GM23338 (cell line): ENCODE results near the gene DDX56. TPM values are rescaled to one million over a fixed set of nuclear protein-coding genes. Genes with fewer than 3 reads are reported as not detected.

ENCODE experiments used
- ATAC-seq: fragments of 200-7000 bp; cut with Tn5 transposase; 3 replicates; pipeline ENCODE4 v1.9.1; 2020
- DNase-seq: peaks from one replicate; pipeline ENCODE4 v3.0.0-alpha.2; 2015; ENCODE audit warnings: low spot score
- H2AFZ ChIP-seq: fragments of 200-600 bp; sonication (generic); 2 replicates; pipeline ENCODE4 v1.8.0; 2016; ENCODE audit warnings: antibody characterized with exemption, mild to moderate bottlenecking, moderate library complexity
- H3F3A ChIP-seq: fragments of 200-600 bp; sonication (generic); replicated peaks from 2 replicates; pipeline ENCODE4 v1.8.0; 2017; ENCODE audit warnings: antibody characterized with exemption, mixed run types, low read depth
- H3K27ac ChIP-seq: fragments of 200-600 bp; sonication (generic); 2 replicates; pipeline ENCODE4 v1.6.1; 2016; ENCODE audit warnings: low read depth
- H3K27me3 ChIP-seq: fragments of 200-600 bp; sonication (generic); 2 replicates; pipeline ENCODE4 v1.8.0; 2016; ENCODE audit warnings: mild to moderate bottlenecking, mixed run types, moderate library complexity; ENCODE audit not compliant: insufficient read depth
- H3K36me3 ChIP-seq: fragments of 200-600 bp; sonication (generic); 2 replicates; pipeline ENCODE4 v1.8.0; 2016; ENCODE audit warnings: mild to moderate bottlenecking; ENCODE audit not compliant: insufficient read depth
- H3K4me1 ChIP-seq: fragments of 200-600 bp; sonication (generic); 2 replicates; pipeline ENCODE4 v1.8.0; 2016; ENCODE audit warnings: mild to moderate bottlenecking, moderate library complexity; ENCODE audit not compliant: insufficient read depth
- H3K4me2 ChIP-seq: fragments of 200-600 bp; sonication (generic); 2 replicates; pipeline ENCODE4 v1.7.1; 2017; ENCODE audit warnings: mixed run types
- H3K4me3 ChIP-seq: fragments of 200-600 bp; sonication (generic); 2 replicates; pipeline ENCODE4 v1.6.1; 2016; ENCODE audit warnings: mixed run types
- H3K79me2 ChIP-seq: fragments of 200-600 bp; sonication (generic); replicated peaks from 2 replicates; pipeline ENCODE4 v1.8.0; 2017; ENCODE audit warnings: mild to moderate bottlenecking; ENCODE audit not compliant: insufficient read depth
- H3K9me2 ChIP-seq: fragments of 200-600 bp; sonication (generic); 2 replicates; pipeline ENCODE4 v1.8.0; 2017; ENCODE audit not compliant: insufficient read depth
- H4K20me1 ChIP-seq: fragments of 200-600 bp; sonication (generic); replicated peaks from 2 replicates; pipeline ENCODE4 v1.8.0; 2017; ENCODE audit warnings: mild to moderate bottlenecking; ENCODE audit not compliant: insufficient read depth
- H3K27ac Mint-ChIP-seq: 2 replicates; pipeline ENCODE4 v1.8.0; 2020; ENCODE audit warnings: inconsistent platforms, mild to moderate bottlenecking, moderate library complexity, mixed read lengths
- H3K27me3 Mint-ChIP-seq: 3 replicates; pipeline ENCODE4 v1.8.0; 2022; ENCODE audit warnings: low read depth, mild to moderate bottlenecking, moderate library complexity, mixed read lengths, inconsistent platforms; ENCODE audit not compliant: insufficient read depth, poor library complexity
- H3K36me3 Mint-ChIP-seq: 3 replicates; pipeline ENCODE4 v1.8.0; 2021; ENCODE audit warnings: low read depth, mild to moderate bottlenecking, inconsistent platforms, moderate library complexity, mixed read lengths
- H3K4me1 Mint-ChIP-seq: 3 replicates; pipeline ENCODE4 v1.8.0; 2020; ENCODE audit warnings: mild to moderate bottlenecking, inconsistent platforms, mixed read lengths
- H3K4me3 Mint-ChIP-seq: 3 replicates; pipeline ENCODE4 v1.8.0; 2021; ENCODE audit warnings: moderate library complexity, mild to moderate bottlenecking, inconsistent platforms, mixed read lengths
- H3K9me3 Mint-ChIP-seq: 3 replicates; pipeline ENCODE4 v1.8.0; 2020; ENCODE audit warnings: moderate library complexity, mild to moderate bottlenecking, inconsistent platforms, mixed read lengths
- CREB1 ChIP-seq: fragments of 250-450 bp; sonication (Bioruptor Pico); IDR thresholded peaks from 2 replicates; pipeline ENCODE4 v1.5.0; 2020; ENCODE audit warnings: low read depth, mild to moderate bottlenecking, moderate library complexity
- CTCF ChIP-seq, 2 experiments: fragments of 200-600 bp in 1 of 2; sonication (generic) in 1 of 2; conservative IDR thresholded peaks; 2 replicates each; pipeline versions ENCODE4 v1.5.1 to v1.6.1; 2016 to 2017; ENCODE audit warnings: antibody characterized with exemption in 2 of 2, low read depth in 2 of 2, mild to moderate bottlenecking in 2 of 2, moderate library complexity in 1 of 2
- ETS1 ChIP-seq: IDR thresholded peaks from 2 replicates; pipeline ENCODE4 v1.6.1; 2016; ENCODE audit warnings: antibody characterized with exemption
- EZH2 ChIP-seq: fragments of 200-600 bp; sonication (generic); IDR thresholded peaks from one replicate; pipeline ENCODE4 v1.8.0; 2017; ENCODE audit warnings: antibody characterized with exemption, mild to moderate bottlenecking, low read depth; ENCODE audit not compliant: unreplicated experiment
- EZH2phosphoT487 ChIP-seq: fragments of 200-600 bp; sonication (generic); IDR thresholded peaks from one replicate; pipeline ENCODE4 v1.8.1; 2018; ENCODE audit warnings: antibody characterized with exemption; ENCODE audit not compliant: unreplicated experiment
- JUNB ChIP-seq: IDR thresholded peaks from one replicate; pipeline ENCODE4 v1.6.1; 2016; ENCODE audit warnings: antibody characterized with exemption; ENCODE audit not compliant: unreplicated experiment
- NANOG ChIP-seq: IDR thresholded peaks from 2 replicates; pipeline ENCODE4 v1.6.1; 2016; ENCODE audit warnings: antibody characterized with exemption, borderline replicate concordance
- POLR2AphosphoS5 ChIP-seq: IDR thresholded peaks from 2 replicates; pipeline ENCODE4 v1.6.1; 2016; ENCODE audit warnings: antibody characterized with exemption, low read depth
- REST ChIP-seq: IDR thresholded peaks from one replicate; pipeline ENCODE4 v1.6.1; 2018; ENCODE audit warnings: antibody characterized with exemption; ENCODE audit not compliant: unreplicated experiment
- STAT1 ChIP-seq: IDR thresholded peaks from one replicate; pipeline ENCODE4 v1.6.1; 2016; ENCODE audit warnings: antibody characterized with exemption; ENCODE audit not compliant: unreplicated experiment
- ZNF114 ChIP-seq: fragments of 250-450 bp; sonication (Bioruptor Pico); IDR thresholded peaks from 2 replicates; pipeline ENCODE4 v1.5.0; 2020; ENCODE audit warnings: mild to moderate bottlenecking, moderate library complexity
- ZNF331 ChIP-seq: fragments of 250-450 bp; sonication (Bioruptor Pico); IDR thresholded peaks from 2 replicates; pipeline ENCODE4 v1.5.0; 2020; ENCODE audit warnings: low read depth, mild to moderate bottlenecking, moderate library complexity
- ZNF462 ChIP-seq: fragments of 250-450 bp; sonication (Bioruptor Pico); IDR thresholded peaks from 2 replicates; pipeline ENCODE4 v1.5.0; 2020; ENCODE audit warnings: mild to moderate bottlenecking, moderate library complexity
- polyA plus RNA-seq: library from polyadenylated mRNA; unstranded; fragments of >200 nt; fragmentation: Nextera tagmentation; extraction: Ambion mirVana; gene quantifications from 2 replicates; pipeline ENCODE4 v1.2.1, GENCODE V29; 2016
- total RNA-seq: library from RNA; depleted of rRNA; stranded (reverse); fragments of >200 nt; shearing (Covaris generic); gene quantifications from 2 replicates; pipeline ENCODE4 v1.2.3, GENCODE V29; 2014

DDX56 gene
- total and polyA plus RNA-seq, 2 experiments from 2014 or later, result 44.1 to 72.3 TPM

GRCh38 chr7:44564606-44565005, 9.1 kb downstream of the DDX56 start:
- H3K36me3 Mint-ChIP-seq, result peaks cover 60% of the 10 kb centered on the region
- Histone ChIP-seq H3K36me3 (peaks cover 24% of the 10 kb centered on the region), H4K20me1 (no peaks in the 10 kb centered on the region), H3K27ac (no peak overlapping the region), H2AFZ (no peak overlapping the region), H3K4me2 (no peak overlapping the region), H3K27me3 (no peaks in the 10 kb centered on the region), H3K9me2 (no peaks in the 10 kb centered on the region), H3K4me3 (no peak overlapping the region), H3K4me1 (no peaks in the 10 kb centered on the region), H3K79me2 (no peaks in the 10 kb centered on the region), H3F3A (peaks cover 12% of the 10 kb centered on the region; the same call in 1 of the 2 replicates)
- H3K27ac Mint-ChIP-seq, result no peak overlapping the region
- DNase-seq (no peak), ATAC-seq (no peak)
- peaks cover 21% of the 10 kb centered on the region for H3K27me3 Mint-ChIP-seq
- no peak for TF ChIP-seq EZH2
- TF ChIP-seq ZNF462, result no peak
- no peak for TF ChIP-seq CREB1
- TF ChIP-seq ZNF114 (CRISPR knock-in tag), result no peak
- TF ChIP-seq STAT1, result no peak
- no peak for TF ChIP-seq JUNB
- TF ChIP-seq CTCF (conservative IDR thresholded peaks at IDR 0.05; ENCODE audit: low read depth in 2 of 2), result no peak
- TF ChIP-seq ETS1, result no peak
- no peak for TF ChIP-seq POLR2AphosphoS5
- no peak for TF ChIP-seq EZH2phosphoT487
- no peak for TF ChIP-seq REST
- TF ChIP-seq NANOG, result no peak
- TF ChIP-seq ZNF331 (CRISPR knock-in tag), result no peak
- no peak overlapping the region for H3K4me3 Mint-ChIP-seq
- H3K4me1 Mint-ChIP-seq, result peaks cover 5% of the 10 kb centered on the region
- no peaks in the 10 kb centered on the region for H3K9me3 Mint-ChIP-seq
